HEK293 (cell line): ENCODE data around the gene SLC35B4.

Experiments used
- BCL11A ChIP-seq: fragments of 450-650 bp; formaldehyde crosslinking; IDR thresholded peaks from 2 replicates; pipeline ENCODE4 v1.5.1; 2016; ENCODE audit warnings: low read depth, missing biosample characterization, missing genetic modification characterization
- CTCF ChIP-seq: fragments of 450-650 bp; formaldehyde crosslinking; IDR thresholded peaks from 2 replicates; pipeline ENCODE4 v1.5.1; 2016; ENCODE audit warnings: missing biosample characterization, missing genetic modification characterization
- ELK4 ChIP-seq: IDR thresholded peaks from 2 replicates; pipeline ENCODE4 v1.6.1; 2011; ENCODE audit warnings: mild to moderate bottlenecking, low read depth, low read length, borderline replicate concordance
- GFI1B ChIP-seq: fragments of 450-650 bp; formaldehyde crosslinking; IDR thresholded peaks from 2 replicates; pipeline ENCODE4 v1.5.1; 2016; ENCODE audit warnings: missing biosample characterization, missing genetic modification characterization
- KLF16 ChIP-seq: fragments of 450-650 bp; formaldehyde crosslinking; IDR thresholded peaks from 2 replicates; pipeline ENCODE4 v1.5.1; 2017; ENCODE audit warnings: missing biosample characterization, missing genetic modification characterization
- ZNF239 ChIP-seq: fragments of 450-650 bp; formaldehyde crosslinking; IDR thresholded peaks from 2 replicates; pipeline ENCODE4 v1.5.1; 2016; ENCODE audit warnings: missing biosample characterization, missing genetic modification characterization
- ZNF335 ChIP-seq: fragments of 450-650 bp; formaldehyde crosslinking; conservative IDR thresholded peaks from 2 replicates; pipeline ENCODE4 v1.5.1; 2016; ENCODE audit warnings: missing biosample characterization, missing genetic modification characterization
- ZNF350 ChIP-seq: fragments of 450-650 bp; formaldehyde crosslinking; IDR thresholded peaks from 2 replicates; pipeline ENCODE4 v1.5.0; 2017; ENCODE audit warnings: missing biosample characterization, mild to moderate bottlenecking, missing genetic modification characterization
- ZNF776 ChIP-seq: fragments of 450-650 bp; formaldehyde crosslinking; IDR thresholded peaks from 2 replicates; pipeline ENCODE4 v1.5.0; 2017; ENCODE audit warnings: missing biosample characterization, missing genetic modification characterization, borderline replicate concordance
- ZNF792 ChIP-seq: fragments of 450-650 bp; formaldehyde crosslinking; IDR thresholded peaks from 2 replicates; pipeline ENCODE4 v1.5.1; 2016; ENCODE audit warnings: missing biosample characterization, missing genetic modification characterization

GRCh38 chr7:134355004-134355525 is 38.3 kb upstream of the SLC35B4 start:
- TF ChIP-seq CTCF (tag by site-specific recombination) = no peak
- TF ChIP-seq ZNF350 (tag by site-specific recombination) = no peak
- no peak for TF ChIP-seq ZNF335 (tag by site-specific recombination)
- no peak for TF ChIP-seq ELK4
- TF ChIP-seq ZNF776 (tag by site-specific recombination) = no peak
- no peak for TF ChIP-seq ZNF239
- TF ChIP-seq KLF16 (tag by site-specific recombination) = no peak
- TF ChIP-seq BCL11A = no peak
- TF ChIP-seq ZNF792 = no peak
- TF ChIP-seq GFI1B (tag by site-specific recombination) = no peak
